GM12878 (cell line): Measurements from ENCODE around the gene CCSER1.

Experiments used
- CTCF ChIP-seq, 3 experiments: IDR thresholded peaks in 2 of 3; conservative IDR thresholded peaks in 1 of 3; 2 replicates each; pipeline ENCODE4 v1.5.1; 2011; ENCODE audit warnings: low read depth in 3 of 3, low read length in 3 of 3, mild to moderate bottlenecking in 3 of 3, control low read depth in 2 of 3, moderate library complexity in 2 of 3, inconsistent platforms in 1 of 3, mixed read lengths in 1 of 3; ENCODE audit not compliant: control insufficient read depth in 2 of 3, insufficient read depth in 1 of 3; ENCODE audit errors: extremely low read depth in 1 of 3
- EGR1 ChIP-seq, 2 experiments: IDR thresholded peaks; 1 replicate in 1 of 2; 2 replicates in 1 of 2; pipeline ENCODE4 v1.6.1; 2011 to 2012; ENCODE audit warnings: low read depth in 2 of 2, low read length in 2 of 2, borderline replicate concordance in 1 of 2, mild to moderate bottlenecking in 1 of 2, moderate library complexity in 1 of 2
- EZH2 ChIP-seq: IDR thresholded peaks from 2 replicates; pipeline ENCODE4 v1.6.1; 2012; ENCODE audit warnings: low read depth, mild to moderate bottlenecking, control low read depth, inconsistent platforms, low read length, borderline replicate concordance; ENCODE audit not compliant: control insufficient read depth

- TF ChIP-seq EZH2 (no peak), CTCF (IDR thresholded peaks at IDR 0.05 in 2 of 3, conservative IDR thresholded peaks at IDR 0.05 in 1 of 3; ENCODE audit: control insufficient read depth in 2 of 3, extremely low read depth in 1 of 3, insufficient read depth in 1 of 3, low read depth in 3 of 3, low read length in 3 of 3) (no peak), EGR1 (IDR thresholded peaks at IDR 0.05; ENCODE audit: borderline replicate concordance in 1 of 2, low read depth in 2 of 2, low read length in 2 of 2) (no peak)
Observed at GRCh38 chr4:90994851-90995574, 867.8 kb downstream of the CCSER1 start.
